Keratinocyte (primary cell): ENCODE measurements around the gene MAP1LC3B2. TPM values are rescaled to one million over a fixed set of nuclear protein-coding genes. Genes with fewer than 3 reads are reported as not detected.

Experiments
- DNase-seq: peaks from one replicate; pipeline ENCODE4 v3.0.0-alpha.2; 2011; ENCODE audit warnings: low read depth, missing footprints, low spot score
- FAIRE-seq: peaks from 2 replicates; lab custom pipeline; 2011; peaks lifted over from hg19 to GRCh38; lab: Jason Lieb, UNC
- H2AFZ ChIP-seq: 2 replicates; pipeline ENCODE4 v1.6.0; 2012; ENCODE audit warnings: low read length, control low read depth, inconsistent platforms; ENCODE audit not compliant: control insufficient read depth
- H3K27ac ChIP-seq: 2 replicates; pipeline ENCODE4 v1.5.1; 2011; ENCODE audit warnings: low read length; ENCODE audit not compliant: control insufficient read depth, insufficient read depth
- H3K27me3 ChIP-seq: 3 replicates; pipeline ENCODE4 v1.6.0; 2011; ENCODE audit warnings: low read length; ENCODE audit not compliant: control insufficient read depth, insufficient read depth; ENCODE audit errors: extremely low read depth
- H3K36me3 ChIP-seq, 2 experiments: 2 replicates in 1 of 2; 3 replicates in 1 of 2; pipeline ENCODE4 v1.5.1; 2011; ENCODE audit warnings: low read length in 2 of 2, mild to moderate bottlenecking in 1 of 2; ENCODE audit not compliant: control insufficient read depth in 2 of 2, insufficient read depth in 2 of 2; ENCODE audit errors: extremely low read depth in 1 of 2
- H3K4me1 ChIP-seq: 3 replicates; pipeline ENCODE4 v1.5.1; 2011; ENCODE audit warnings: low read length; ENCODE audit not compliant: control insufficient read depth, insufficient read depth; ENCODE audit errors: extremely low read depth
- H3K4me2 ChIP-seq: 3 replicates; pipeline ENCODE4 v1.6.0; 2011; ENCODE audit warnings: low read depth, low read length; ENCODE audit not compliant: control insufficient read depth, insufficient read depth; ENCODE audit errors: extremely low read depth
- H3K4me3 ChIP-seq, 3 experiments: fragments of 200-600 bp in 1 of 3; sonication (generic) in 1 of 3; 2 replicates in 2 of 3; 3 replicates in 1 of 3; pipeline ENCODE4 v1.5.1; 2011 to 2016; ENCODE audit warnings: low read length in 3 of 3, mild to moderate bottlenecking in 3 of 3, control low read depth in 2 of 3, inconsistent platforms in 1 of 3, low read depth in 1 of 3, mixed read lengths in 1 of 3, mixed run types in 1 of 3, moderate library complexity in 1 of 3; ENCODE audit not compliant: control insufficient read depth in 2 of 3, insufficient read depth in 2 of 3; ENCODE audit errors: extremely low read depth in 1 of 3
- H3K79me2 ChIP-seq: 2 replicates; pipeline ENCODE4 v1.6.0; 2012; ENCODE audit warnings: low read length; ENCODE audit not compliant: control insufficient read depth, insufficient read depth
- H3K9ac ChIP-seq: 3 replicates; pipeline ENCODE4 v1.6.0; 2011; ENCODE audit warnings: low read length; ENCODE audit not compliant: control insufficient read depth, insufficient read depth; ENCODE audit errors: extremely low read depth
- H3K9me1 ChIP-seq: 3 replicates; pipeline ENCODE4 v1.6.0; 2011; ENCODE audit warnings: low read length; ENCODE audit not compliant: control insufficient read depth, insufficient read depth; ENCODE audit errors: extremely low read depth
- H3K9me3 ChIP-seq: 2 replicates; pipeline ENCODE4 v1.5.1; 2012; ENCODE audit warnings: low read depth, low read length; ENCODE audit not compliant: control insufficient read depth
- H4K20me1 ChIP-seq: 3 replicates; pipeline ENCODE4 v1.6.0; 2011; ENCODE audit warnings: low read length; ENCODE audit not compliant: control insufficient read depth, insufficient read depth; ENCODE audit errors: extremely low read depth
- CTCF ChIP-seq, 3 experiments: IDR thresholded peaks in 1 of 3; conservative IDR thresholded peaks in 1 of 3; optimal IDR thresholded peaks in 1 of 3; 2 replicates in 2 of 3; 3 replicates in 1 of 3; pipeline versions ENCODE3 to v1.5.1; 2011; ENCODE audit warnings: low read length in 3 of 3, mild to moderate bottlenecking in 3 of 3, moderate library complexity in 2 of 3, control low read depth in 1 of 3, inconsistent platforms in 1 of 3; ENCODE audit not compliant: insufficient read depth in 2 of 3; ENCODE audit errors: extremely low read depth in 1 of 3
- EZH2 ChIP-seq: IDR thresholded peaks from one replicate; pipeline ENCODE4 v1.6.1; 2012; ENCODE audit warnings: inconsistent platforms, mild to moderate bottlenecking, low read length, moderate library complexity
- dilution Hi-C: fragments of 300-500 bp; cut with MboI; formaldehyde crosslinking; loops from one replicate; pipeline ENCODE4 v1.7.0; 2020; ENCODE audit warnings: low sequenced_read_pairs; ENCODE audit not compliant: extremely low pct_ligation_motif_present
- polyA plus RNA-seq, 5 experiments: library from polyadenylated mRNA; depleted of rRNA in 3 of 5; stranded (reverse) in 3 of 5; stranded (forward) in 1 of 5; unstranded in 1 of 5; fragments of >200 nt; gene quantifications; 1 replicate in 1 of 5; 2 replicates in 3 of 5; 3 replicates in 1 of 5; pipeline versions ENCODE4 v1.2.1 to v1.2.3, GENCODE V29; 2011 to 2012; ENCODE audit warnings: missing spikeins in 2 of 5, low read depth in 1 of 5, low replicate concordance in 1 of 5

The MAP1LC3B2 gene
- polyA plus RNA-seq, 1 donor (not counting 4 experiments of a cell fraction or from before 2014, with no cell fraction given): 6.0 TPM

GRCh38 chr12:116515684-116516083, 43.5 kb upstream of the MAP1LC3B2 start:
- no peak overlapping the region for H3K4me2 ChIP-seq
- H2AFZ ChIP-seq: no peak overlapping the region
- TF ChIP-seq EZH2: no peak
- no peak for TF ChIP-seq CTCF (optimal IDR thresholded peaks at IDR 0.05 in 1 of 3, IDR thresholded peaks at IDR 0.05 in 1 of 3, conservative IDR thresholded peaks at IDR 0.05 in 1 of 3; ENCODE audit: extremely low read depth in 1 of 3, insufficient read depth in 2 of 3, low read length in 3 of 3)
- H3K4me3 ChIP-seq: no peak overlapping the region
- H3K36me3 ChIP-seq: no peaks in the 10 kb centered on the region
- H3K9me1 ChIP-seq: no peaks in the 10 kb centered on the region
- peaks cover 29% of the 10 kb centered on the region for H3K4me1 ChIP-seq
- no peaks in the 10 kb centered on the region for H3K9me3 ChIP-seq
- DNase-seq (no peak), FAIRE-seq (no peak)
- dilution Hi-C loops: no loop called here
- H3K27me3 ChIP-seq: no peaks in the 10 kb centered on the region
- peaks cover 26% of the 10 kb centered on the region for H3K79me2 ChIP-seq
- no peaks in the 10 kb centered on the region for H4K20me1 ChIP-seq
- no peak overlapping the region for H3K9ac ChIP-seq
- no peak overlapping the region for H3K27ac ChIP-seq

DNA sequence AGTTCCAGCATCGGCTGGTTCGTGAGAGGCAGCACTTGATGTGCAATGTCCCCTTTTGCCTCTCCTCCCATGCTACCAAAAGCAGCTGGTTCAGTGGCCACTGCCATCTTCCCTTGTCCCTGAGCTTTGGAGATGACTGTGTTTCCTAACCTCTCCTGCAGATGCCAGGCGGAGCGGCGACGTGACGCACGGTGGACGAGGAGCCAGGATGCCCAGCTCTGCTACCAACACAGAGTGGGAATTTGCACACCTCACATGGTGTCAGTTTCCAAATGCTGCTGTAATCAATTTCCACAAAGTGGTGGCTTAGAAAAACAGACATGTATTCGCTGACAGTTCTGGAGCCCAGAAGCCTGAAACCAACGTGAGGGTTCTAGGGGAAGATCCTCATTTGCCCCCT, 42.5 kb upstream of the MAP1LC3B2 start:
- DNase-seq (no peak), FAIRE-seq (no peak)
- Histone ChIP-seq H3K4me3 (no peak overlapping the region), H4K20me1 (no peaks in the 10 kb centered on the region), H3K27me3 (no peaks in the 10 kb centered on the region), H3K9me3 (no peaks in the 10 kb centered on the region), H3K9me1 (no peaks in the 10 kb centered on the region), H3K9ac (no peak overlapping the region), H2AFZ (peak overlapping the region; percentile 16), H3K79me2 (peaks cover 30% of the 10 kb centered on the region), H3K36me3 (no peaks in the 10 kb centered on the region), H3K27ac (peak overlapping the region; percentile 85), H3K4me2 (peak overlapping the region; percentile 79), H3K4me1 (peaks cover 38% of the 10 kb centered on the region)
- TF ChIP-seq CTCF (optimal IDR thresholded peaks at IDR 0.05 in 1 of 3, IDR thresholded peaks at IDR 0.05 in 1 of 3, conservative IDR thresholded peaks at IDR 0.05 in 1 of 3; ENCODE audit: extremely low read depth in 1 of 3, insufficient read depth in 2 of 3, low read length in 3 of 3) (no peak), EZH2 (no peak)
- dilution Hi-C loops: no loop called here
